Calu3 (cell line): Measurements from ENCODE around the gene GPRIN1. TPM values are rescaled to one million over a fixed set of nuclear protein-coding genes. Genes with fewer than 3 reads are reported as not detected.
A peak's percentile ranks its signal among the peaks of the same experiment; 100 is the strongest.

Source experiments
- BruUV-seq: library from RNA; stranded (reverse); fragments of 400-500 nt; replicated peaks from 2 replicates; lab custom pipeline; 2021; lab: Mats Ljungman, UMichigan
- CTCF ChIA-PET: fragments of 300-600 bp; sonication (Branson Sonifier 250); formaldehyde crosslinking; loops from one replicate; lab custom pipeline; 2022; ENCODE audit warnings: antibody characterized with exemption; lab: Charles Lee
- DNase-seq: peaks from one replicate; pipeline ENCODE4 v3.0.0; 2022
- H3K27ac Mint-ChIP-seq: one replicate; pipeline ENCODE4 v1.8.0; 2022; ENCODE audit warnings: mixed read lengths; ENCODE audit not compliant: unreplicated experiment
- H3K27me3 Mint-ChIP-seq: one replicate; pipeline ENCODE4 v1.8.0; 2022; ENCODE audit warnings: mixed read lengths; ENCODE audit not compliant: unreplicated experiment
- H3K36me3 Mint-ChIP-seq: one replicate; pipeline ENCODE4 v1.8.0; 2022; ENCODE audit warnings: mild to moderate bottlenecking, moderate library complexity, mixed read lengths; ENCODE audit not compliant: insufficient read depth, unreplicated experiment
- H3K4me1 Mint-ChIP-seq: one replicate; pipeline ENCODE4 v1.8.0; 2022; ENCODE audit warnings: mild to moderate bottlenecking, low read depth, mixed read lengths; ENCODE audit not compliant: unreplicated experiment
- H3K4me3 Mint-ChIP-seq: one replicate; pipeline ENCODE4 v1.8.0; 2022; ENCODE audit warnings: mild to moderate bottlenecking, low read depth, moderate library complexity, mixed read lengths; ENCODE audit not compliant: unreplicated experiment
- H3K9me3 Mint-ChIP-seq: one replicate; pipeline ENCODE4 v1.8.0; 2022; ENCODE audit warnings: low read depth, mixed read lengths; ENCODE audit not compliant: unreplicated experiment
- CTCF ChIP-seq: fragments of 200-600 bp; IDR thresholded peaks from one replicate; pipeline ENCODE4 v1.8.0; 2022; ENCODE audit warnings: antibody characterized with exemption; ENCODE audit not compliant: unreplicated experiment
- intact Hi-C: fragments of 100-400 bp; cut with micrococcal nuclease; formaldehyde crosslinking; loops from one replicate; pipeline ENCODE4 v1.10.0; 2022; ENCODE audit not compliant: unreplicated experiment
- total RNA-seq: library from RNA; stranded (reverse); gene quantifications from 2 replicates; pipeline ENCODE4 v1.2.3, GENCODE V29; 2022

The GPRIN1 gene
- total RNA-seq, 1 experiment from 2014 or later, result 12.6 TPM

DNA sequence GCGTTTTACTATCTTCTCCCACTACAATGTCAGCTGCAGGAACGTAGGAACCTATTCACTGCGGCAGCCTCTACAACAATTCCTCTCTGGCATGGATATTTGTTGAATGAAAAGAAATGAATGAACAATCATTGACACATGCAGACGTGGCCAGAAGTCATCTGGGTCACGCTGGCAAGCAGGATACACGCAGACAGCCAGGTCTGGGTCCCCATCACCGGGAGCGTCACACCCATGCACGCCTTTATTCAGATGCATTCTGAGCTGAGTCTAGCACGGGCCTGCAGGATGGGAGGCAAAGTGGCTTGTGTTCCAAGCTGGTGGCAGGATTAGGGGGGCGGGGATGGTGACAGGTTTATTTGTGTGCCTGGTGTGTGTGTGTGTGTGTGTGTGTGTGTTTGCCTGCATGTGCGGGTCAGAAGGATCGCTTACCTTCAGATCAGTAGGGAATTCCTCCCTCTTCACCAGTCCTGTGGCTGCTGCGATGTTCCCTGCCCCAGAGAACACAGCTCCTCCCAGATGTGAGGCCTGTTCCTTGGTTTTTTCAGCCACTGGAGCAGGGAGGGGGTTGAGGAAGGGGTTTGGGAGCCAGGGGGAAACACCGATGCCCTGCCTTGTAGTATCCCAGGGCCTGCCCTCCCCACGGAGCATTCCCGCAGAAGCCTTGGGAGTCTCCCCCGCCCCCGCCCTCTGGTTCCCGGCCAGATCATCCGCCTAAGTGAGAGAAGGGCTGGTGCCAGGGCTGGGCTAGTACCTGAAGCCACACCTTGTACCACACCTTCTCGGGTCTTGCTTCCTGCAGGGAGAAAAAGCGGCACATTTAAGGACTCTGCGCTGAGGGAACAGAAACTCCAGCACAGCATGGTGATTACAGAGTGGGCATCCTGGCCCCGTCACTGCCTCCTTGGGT, 16.3 kb upstream of the GPRIN1 start:
- H3K4me3 Mint-ChIP-seq, result peak overlapping the region; percentile 15
- intact Hi-C loops, result no loop called here
- peaks cover 39% of the 10 kb centered on the region for H3K4me1 Mint-ChIP-seq
- TF ChIP-seq CTCF, result no peak
- no peak overlapping the region for H3K27ac Mint-ChIP-seq
- no TSS peak for BruUV-seq
- peaks cover 93% of the 10 kb centered on the region for H3K27me3 Mint-ChIP-seq
- peak; percentile 42 for DNase-seq
- H3K36me3 Mint-ChIP-seq, result no peaks in the 10 kb centered on the region
- H3K9me3 Mint-ChIP-seq, result no peaks in the 10 kb centered on the region
- CTCF ChIA-PET, result interaction anchor here (0.6 kb wide), 1 partner anchor 359 kb away, joined by 4 read pairs; no protein-coding TSS in a partner anchor

DNA sequence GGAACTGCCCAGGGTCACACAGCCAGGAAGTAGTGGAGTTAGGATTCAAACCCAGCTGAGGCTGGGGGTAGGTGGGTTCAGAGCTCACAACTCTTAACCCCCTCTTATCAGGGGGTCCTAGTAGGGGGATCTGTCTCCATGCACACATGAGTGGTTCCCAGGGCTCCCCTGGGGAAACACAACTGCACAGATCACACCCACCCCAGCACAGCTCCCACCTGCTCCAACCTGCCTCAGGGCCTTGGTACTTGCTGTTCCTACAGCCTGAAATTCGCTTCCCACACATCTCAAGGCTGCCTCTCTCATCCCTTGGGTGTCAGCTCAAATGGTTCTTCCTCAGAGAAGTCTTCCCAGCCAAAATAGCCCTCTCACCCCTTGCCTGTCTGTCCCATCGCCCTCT, 15.6 kb upstream of the GPRIN1 start:
- intact Hi-C loops, result no loop called here
- no peak for DNase-seq
- BruUV-seq, result no TSS peak
- H3K4me1 Mint-ChIP-seq, result peaks cover 35% of the 10 kb centered on the region
- peaks cover 93% of the 10 kb centered on the region for H3K27me3 Mint-ChIP-seq
- H3K4me3 Mint-ChIP-seq, result no peak overlapping the region
- no peak for TF ChIP-seq CTCF
- CTCF ChIA-PET, result no interaction called here
- H3K9me3 Mint-ChIP-seq, result no peaks in the 10 kb centered on the region
- peaks cover 1% of the 10 kb centered on the region for H3K36me3 Mint-ChIP-seq
- no peak overlapping the region for H3K27ac Mint-ChIP-seq

DNA sequence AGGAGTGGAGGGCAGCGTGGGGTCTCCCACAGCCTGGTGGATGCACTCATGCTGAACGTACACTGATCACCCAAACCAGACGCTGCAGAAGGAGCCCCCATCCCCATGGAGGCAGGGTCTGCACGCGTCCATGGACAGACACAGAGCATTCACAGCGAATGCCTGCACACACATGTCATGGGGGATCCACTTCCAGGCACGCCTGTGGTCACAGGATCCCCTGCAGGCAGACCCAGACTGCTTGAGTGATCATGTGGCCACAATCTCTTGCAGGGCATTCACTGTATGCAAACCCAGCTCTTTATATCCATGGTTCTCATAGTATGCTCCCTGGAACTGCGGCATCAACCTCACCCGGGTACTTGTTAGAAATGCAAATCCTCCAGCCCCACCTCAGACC, 15.0 kb upstream of the GPRIN1 start:
- no peak overlapping the region for H3K27ac Mint-ChIP-seq
- CTCF ChIA-PET, result no interaction called here
- intact Hi-C loops, result no loop called here
- no TSS peak for BruUV-seq
- TF ChIP-seq CTCF, result no peak
- DNase-seq, result no peak
- H3K4me1 Mint-ChIP-seq, result peaks cover 41% of the 10 kb centered on the region
- no peak overlapping the region for H3K4me3 Mint-ChIP-seq
- peaks cover 7% of the 10 kb centered on the region for H3K36me3 Mint-ChIP-seq
- H3K27me3 Mint-ChIP-seq, result peaks cover 93% of the 10 kb centered on the region
- H3K9me3 Mint-ChIP-seq, result no peaks in the 10 kb centered on the region

GRCh38 chr5:176624142-176624541, 14.2 kb upstream of the GPRIN1 start:
- no TSS peak for BruUV-seq
- CTCF ChIA-PET, result no interaction called here
- Mint-ChIP-seq H3K4me3 (no peak overlapping the region), H3K27me3 (peaks cover 100% of the 10 kb centered on the region), H3K9me3 (no peaks in the 10 kb centered on the region), H3K36me3 (peaks cover 7% of the 10 kb centered on the region), H3K4me1 (peaks cover 42% of the 10 kb centered on the region), H3K27ac (no peak overlapping the region)
- intact Hi-C loops, result no loop called here
- DNase-seq, result no peak
- TF ChIP-seq CTCF, result no peak
